ENCODE results near the gene ZMAT5. TPM values are rescaled to one million over a fixed set of nuclear protein-coding genes. Genes with fewer than 3 reads are reported as not detected.
A peak's percentile ranks its signal among the peaks of the same experiment; 100 is the strongest.

Gene ZMAT5
- total RNA-seq, 1 experiment from 2014 or later = 13.4 TPM

DNA sequence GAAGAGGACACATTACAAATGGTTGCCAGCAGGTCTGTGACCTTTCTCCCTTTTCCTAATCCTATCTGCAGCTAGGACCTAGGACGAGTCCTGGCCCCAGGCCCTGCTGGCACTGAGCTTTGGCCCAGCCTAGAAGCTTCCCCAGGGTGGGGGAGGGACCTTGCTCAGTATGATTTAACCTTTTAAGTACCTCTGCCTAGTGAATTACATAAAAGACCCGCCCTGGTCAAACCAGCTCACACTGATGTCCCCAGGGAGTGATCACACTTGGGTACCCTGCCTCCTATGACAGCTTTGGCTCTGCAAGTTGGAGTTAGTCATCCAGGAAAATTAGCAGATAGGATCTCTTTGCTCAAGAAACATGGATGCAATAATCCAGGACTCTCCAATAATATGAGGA lies 49.3 kb upstream of the ZMAT5 start (continued):
- TF ChIP-seq NR1H2 (CRISPR knock-in tag; IDR thresholded peaks at IDR 0.05) (no peak), ESRRA (CRISPR knock-in tag; IDR thresholded peaks at IDR 0.05; ENCODE audit: borderline replicate concordance) (no peak)

DNA sequence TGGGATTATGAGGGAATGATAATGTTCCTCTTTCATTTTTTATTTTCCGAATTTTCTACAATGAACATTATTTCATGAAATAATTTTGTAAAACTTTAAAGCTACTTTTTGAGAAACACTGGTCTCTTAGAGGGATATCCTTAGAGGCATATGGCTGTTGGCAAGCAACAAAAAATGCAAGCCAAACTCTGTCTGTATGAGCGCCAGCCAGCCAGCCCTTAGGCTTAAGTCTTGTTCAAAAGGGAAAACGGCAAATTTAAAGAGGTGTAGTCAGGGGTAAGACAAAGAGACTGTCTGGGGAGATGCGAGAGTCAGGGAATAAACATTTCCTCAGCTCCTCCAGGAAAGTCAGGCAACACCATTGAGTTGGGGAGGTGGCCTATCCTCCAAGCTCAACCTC lies 48.8 kb upstream of the ZMAT5 start:
- peaks cover 43% of the 10 kb centered on the region for H3K36me3 Mint-ChIP-seq
- DNase-seq (ENCODE audit: low spot score) = no peak
- peak overlapping the region; percentile 41; the same call in 1 of the 2 replicates for H3K27ac Mint-ChIP-seq
- no peaks in the 10 kb centered on the region; the same call in 1 of the 2 replicates for H3K27me3 Mint-ChIP-seq (ENCODE audit: low read depth)
- no peak for ATAC-seq
- H3K4me3 Mint-ChIP-seq = no peak overlapping the region
- ChIA-PET CTCF (interaction anchor here (1.0 kb wide), 1 partner anchor 190 kb away, joined by 8 read pairs; no protein-coding TSS in a partner anchor), POLR2A (interaction anchor here (1.0 kb wide), 1 partner anchor 190 kb away, joined by 3 read pairs; no protein-coding TSS in a partner anchor)
- H3K4me1 Mint-ChIP-seq = 0 out of 2 replicates have a peak, but pooled peaks cover 3% of the 10 kb centered on the region
- H3K9me3 Mint-ChIP-seq = no peaks in the 10 kb centered on the region
- TF ChIP-seq ZNF317 (CRISPR knock-in tag; IDR thresholded peaks at IDR 0.05; ENCODE audit: borderline replicate concordance, low read depth) (no peak), NR2C2 (CRISPR knock-in tag; IDR thresholded peaks at IDR 0.05) (no peak), RELA (CRISPR knock-in tag; IDR thresholded peaks at IDR 0.05; ENCODE audit: borderline replicate concordance) (no peak), TEAD1 (CRISPR knock-in tag; IDR thresholded peaks at IDR 0.05) (no peak), ZNF671 (CRISPR knock-in tag; IDR thresholded peaks at IDR 0.05) (no peak), ETV6 (CRISPR knock-in tag; IDR thresholded peaks at IDR 0.05) (no peak), SMAD3 (CRISPR knock-in tag; IDR thresholded peaks at IDR 0.05; ENCODE audit: borderline replicate concordance) (no peak), OVOL2 (CRISPR knock-in tag; IDR thresholded peaks at IDR 0.05; ENCODE audit: borderline replicate concordance) (no peak), FOXJ3 (CRISPR knock-in tag; IDR thresholded peaks at IDR 0.05; ENCODE audit: borderline replicate concordance) (no peak), ZNF219 (CRISPR knock-in tag; IDR thresholded peaks at IDR 0.05; ENCODE audit: borderline replicate concordance) (no peak), NFYB (CRISPR knock-in tag; conservative IDR thresholded peaks at IDR 0.05; ENCODE audit: low read depth) (no peak), HMGA2 (CRISPR knock-in tag; IDR thresholded peaks at IDR 0.05) (no peak), ESRRA (CRISPR knock-in tag; IDR thresholded peaks at IDR 0.05; ENCODE audit: borderline replicate concordance) (no peak), SP1 (CRISPR knock-in tag; conservative IDR thresholded peaks at IDR 0.05) (no peak)
- TF ChIP-seq, protein P1, sequence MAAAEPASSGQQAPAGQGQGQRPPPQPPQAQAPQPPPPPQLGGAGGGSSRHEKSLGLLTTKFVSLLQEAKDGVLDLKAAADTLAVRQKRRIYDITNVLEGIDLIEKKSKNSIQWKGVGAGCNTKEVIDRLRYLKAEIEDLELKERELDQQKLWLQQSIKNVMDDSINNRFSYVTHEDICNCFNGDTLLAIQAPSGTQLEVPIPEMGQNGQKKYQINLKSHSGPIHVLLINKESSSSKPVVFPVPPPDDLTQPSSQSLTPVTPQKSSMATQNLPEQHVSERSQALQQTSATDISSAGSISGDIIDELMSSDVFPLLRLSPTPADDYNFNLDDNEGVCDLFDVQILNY (CRISPR knock-in tag; IDR thresholded peaks at IDR 0.05) = no peak
- TF ChIP-seq, protein P2, sequence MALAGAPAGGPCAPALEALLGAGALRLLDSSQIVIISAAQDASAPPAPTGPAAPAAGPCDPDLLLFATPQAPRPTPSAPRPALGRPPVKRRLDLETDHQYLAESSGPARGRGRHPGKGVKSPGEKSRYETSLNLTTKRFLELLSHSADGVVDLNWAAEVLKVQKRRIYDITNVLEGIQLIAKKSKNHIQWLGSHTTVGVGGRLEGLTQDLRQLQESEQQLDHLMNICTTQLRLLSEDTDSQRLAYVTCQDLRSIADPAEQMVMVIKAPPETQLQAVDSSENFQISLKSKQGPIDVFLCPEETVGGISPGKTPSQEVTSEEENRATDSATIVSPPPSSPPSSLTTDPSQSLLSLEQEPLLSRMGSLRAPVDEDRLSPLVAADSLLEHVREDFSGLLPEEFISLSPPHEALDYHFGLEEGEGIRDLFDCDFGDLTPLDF (CRISPR knock-in tag; IDR thresholded peaks at IDR 0.05) = no peak
- TF ChIP-seq, protein P3, sequence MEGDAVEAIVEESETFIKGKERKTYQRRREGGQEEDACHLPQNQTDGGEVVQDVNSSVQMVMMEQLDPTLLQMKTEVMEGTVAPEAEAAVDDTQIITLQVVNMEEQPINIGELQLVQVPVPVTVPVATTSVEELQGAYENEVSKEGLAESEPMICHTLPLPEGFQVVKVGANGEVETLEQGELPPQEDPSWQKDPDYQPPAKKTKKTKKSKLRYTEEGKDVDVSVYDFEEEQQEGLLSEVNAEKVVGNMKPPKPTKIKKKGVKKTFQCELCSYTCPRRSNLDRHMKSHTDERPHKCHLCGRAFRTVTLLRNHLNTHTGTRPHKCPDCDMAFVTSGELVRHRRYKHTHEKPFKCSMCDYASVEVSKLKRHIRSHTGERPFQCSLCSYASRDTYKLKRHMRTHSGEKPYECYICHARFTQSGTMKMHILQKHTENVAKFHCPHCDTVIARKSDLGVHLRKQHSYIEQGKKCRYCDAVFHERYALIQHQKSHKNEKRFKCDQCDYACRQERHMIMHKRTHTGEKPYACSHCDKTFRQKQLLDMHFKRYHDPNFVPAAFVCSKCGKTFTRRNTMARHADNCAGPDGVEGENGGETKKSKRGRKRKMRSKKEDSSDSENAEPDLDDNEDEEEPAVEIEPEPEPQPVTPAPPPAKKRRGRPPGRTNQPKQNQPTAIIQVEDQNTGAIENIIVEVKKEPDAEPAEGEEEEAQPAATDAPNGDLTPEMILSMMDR (IDR thresholded peaks at IDR 0.05) = no peak
- TF ChIP-seq, protein P4, sequence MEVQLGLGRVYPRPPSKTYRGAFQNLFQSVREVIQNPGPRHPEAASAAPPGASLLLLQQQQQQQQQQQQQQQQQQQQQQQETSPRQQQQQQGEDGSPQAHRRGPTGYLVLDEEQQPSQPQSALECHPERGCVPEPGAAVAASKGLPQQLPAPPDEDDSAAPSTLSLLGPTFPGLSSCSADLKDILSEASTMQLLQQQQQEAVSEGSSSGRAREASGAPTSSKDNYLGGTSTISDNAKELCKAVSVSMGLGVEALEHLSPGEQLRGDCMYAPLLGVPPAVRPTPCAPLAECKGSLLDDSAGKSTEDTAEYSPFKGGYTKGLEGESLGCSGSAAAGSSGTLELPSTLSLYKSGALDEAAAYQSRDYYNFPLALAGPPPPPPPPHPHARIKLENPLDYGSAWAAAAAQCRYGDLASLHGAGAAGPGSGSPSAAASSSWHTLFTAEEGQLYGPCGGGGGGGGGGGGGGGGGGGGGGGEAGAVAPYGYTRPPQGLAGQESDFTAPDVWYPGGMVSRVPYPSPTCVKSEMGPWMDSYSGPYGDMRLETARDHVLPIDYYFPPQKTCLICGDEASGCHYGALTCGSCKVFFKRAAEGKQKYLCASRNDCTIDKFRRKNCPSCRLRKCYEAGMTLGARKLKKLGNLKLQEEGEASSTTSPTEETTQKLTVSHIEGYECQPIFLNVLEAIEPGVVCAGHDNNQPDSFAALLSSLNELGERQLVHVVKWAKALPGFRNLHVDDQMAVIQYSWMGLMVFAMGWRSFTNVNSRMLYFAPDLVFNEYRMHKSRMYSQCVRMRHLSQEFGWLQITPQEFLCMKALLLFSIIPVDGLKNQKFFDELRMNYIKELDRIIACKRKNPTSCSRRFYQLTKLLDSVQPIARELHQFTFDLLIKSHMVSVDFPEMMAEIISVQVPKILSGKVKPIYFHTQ (CRISPR knock-in tag; IDR thresholded peaks at IDR 0.05) = no peak

Data from WTC11 (cell line).